Measurements from ENCODE around the gene RTP3. TPM values are rescaled to one million over a fixed set of nuclear protein-coding genes. Genes with fewer than 3 reads are reported as not detected.

The RTP3 gene
- total RNA-seq, 1 donor from 2014 or later: not detected

- H3K4me1 Mint-ChIP-seq (ENCODE audit: unreplicated experiment): no peaks in the 10 kb centered on the region
- TF ChIP-seq CTCF (IDR thresholded peaks at IDR 0.05): no peak
- H3K27me3 Mint-ChIP-seq (ENCODE audit: unreplicated experiment): peaks cover 40% of the 10 kb centered on the region
- DNase-seq (ENCODE audit: extremely low spot score, unreplicated experiment): peak; percentile 81
- no peak overlapping the region for H3K4me3 Mint-ChIP-seq (ENCODE audit: unreplicated experiment)
- H3K36me3 Mint-ChIP-seq (ENCODE audit: unreplicated experiment): no peaks in the 10 kb centered on the region
- H3K9me3 Mint-ChIP-seq (ENCODE audit: unreplicated experiment): peaks cover 9% of the 10 kb centered on the region
- H3K27ac Mint-ChIP-seq (ENCODE audit: unreplicated experiment): no peak overlapping the region
These were observed 28.0 kb upstream of the RTP3 start for GRCh38 chr3:46469680-46470357.

GRCh38 chr3:46470831-46471230 lies 26.9 kb upstream of the RTP3 start:
- no peaks in the 10 kb centered on the region for H3K4me1 Mint-ChIP-seq (ENCODE audit: unreplicated experiment)
- no peak overlapping the region for H3K27ac Mint-ChIP-seq (ENCODE audit: unreplicated experiment)
- H3K27me3 Mint-ChIP-seq (ENCODE audit: unreplicated experiment): peaks cover 46% of the 10 kb centered on the region
- no peak overlapping the region for H3K4me3 Mint-ChIP-seq (ENCODE audit: unreplicated experiment)
- H3K36me3 Mint-ChIP-seq (ENCODE audit: unreplicated experiment): peaks cover 3% of the 10 kb centered on the region
- H3K9me3 Mint-ChIP-seq (ENCODE audit: unreplicated experiment): peaks cover 17% of the 10 kb centered on the region
- TF ChIP-seq CTCF (IDR thresholded peaks at IDR 0.05): no peak
- peak; percentile 60 for DNase-seq (ENCODE audit: extremely low spot score, unreplicated experiment)

DNA sequence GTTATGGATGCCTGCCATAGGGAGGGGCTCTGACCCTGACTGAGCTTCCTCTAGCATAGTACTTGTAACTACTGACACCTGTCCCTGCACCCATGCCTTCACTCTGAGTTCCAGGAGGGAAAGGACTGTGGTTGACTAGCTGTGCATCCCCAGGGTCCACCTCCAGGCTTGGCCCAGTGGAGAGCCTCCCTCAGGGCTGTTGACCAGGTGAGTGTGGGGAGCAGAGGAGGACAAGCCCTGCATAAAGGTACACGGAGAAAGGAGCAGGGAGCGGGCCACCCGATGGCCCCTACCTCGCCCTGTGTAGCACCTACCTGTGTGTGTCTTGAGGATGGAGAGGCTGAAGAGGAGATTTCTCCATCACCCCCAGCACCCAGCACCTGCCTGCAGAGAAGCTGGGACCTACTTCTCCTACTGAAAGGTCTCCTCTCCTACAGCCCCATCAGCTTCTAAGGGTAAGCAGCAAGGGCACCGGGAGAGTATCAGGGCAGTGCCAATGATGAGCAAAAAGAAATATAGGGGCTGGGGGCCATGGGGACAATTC lies 26.3 kb upstream of the RTP3 start:
- no peak overlapping the region for H3K4me3 Mint-ChIP-seq (ENCODE audit: unreplicated experiment)
- DNase-seq (ENCODE audit: extremely low spot score, unreplicated experiment): peak; percentile 60
- H3K4me1 Mint-ChIP-seq (ENCODE audit: unreplicated experiment): no peaks in the 10 kb centered on the region
- TF ChIP-seq CTCF (IDR thresholded peaks at IDR 0.05): no peak
- no peak overlapping the region for H3K27ac Mint-ChIP-seq (ENCODE audit: unreplicated experiment)
- H3K9me3 Mint-ChIP-seq (ENCODE audit: unreplicated experiment): peaks cover 17% of the 10 kb centered on the region
- H3K27me3 Mint-ChIP-seq (ENCODE audit: unreplicated experiment): peaks cover 53% of the 10 kb centered on the region
- H3K36me3 Mint-ChIP-seq (ENCODE audit: unreplicated experiment): peaks cover 3% of the 10 kb centered on the region

DNA sequence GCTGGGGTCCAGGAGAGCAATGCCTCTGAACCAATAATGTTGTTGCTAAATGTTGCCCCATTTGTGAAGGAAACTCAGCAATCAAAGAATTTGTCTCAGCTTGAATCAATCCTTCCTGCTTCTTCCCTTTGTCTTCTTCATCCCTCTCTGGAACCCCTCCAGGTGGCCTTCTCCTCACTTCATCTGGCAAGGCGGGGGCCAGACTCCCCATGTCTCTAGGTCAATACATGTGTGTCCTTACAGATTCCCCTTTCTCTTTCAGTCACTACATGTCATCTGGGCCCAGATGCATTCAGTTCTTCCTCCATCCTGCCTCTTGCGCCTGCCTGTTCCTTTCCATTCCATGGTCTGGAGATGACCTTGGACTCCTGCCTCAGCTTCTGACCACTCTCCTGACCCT lies 25.0 kb upstream of the RTP3 start:
- H3K36me3 Mint-ChIP-seq (ENCODE audit: unreplicated experiment): peaks cover 3% of the 10 kb centered on the region
- H3K4me1 Mint-ChIP-seq (ENCODE audit: unreplicated experiment): no peaks in the 10 kb centered on the region
- no peak overlapping the region for H3K4me3 Mint-ChIP-seq (ENCODE audit: unreplicated experiment)
- no peak for TF ChIP-seq CTCF (IDR thresholded peaks at IDR 0.05)
- DNase-seq (ENCODE audit: extremely low spot score, unreplicated experiment): peak; percentile 30
- H3K27ac Mint-ChIP-seq (ENCODE audit: unreplicated experiment): no peak overlapping the region
- peaks cover 17% of the 10 kb centered on the region for H3K9me3 Mint-ChIP-seq (ENCODE audit: unreplicated experiment)
- peaks cover 60% of the 10 kb centered on the region for H3K27me3 Mint-ChIP-seq (ENCODE audit: unreplicated experiment)

DNA sequence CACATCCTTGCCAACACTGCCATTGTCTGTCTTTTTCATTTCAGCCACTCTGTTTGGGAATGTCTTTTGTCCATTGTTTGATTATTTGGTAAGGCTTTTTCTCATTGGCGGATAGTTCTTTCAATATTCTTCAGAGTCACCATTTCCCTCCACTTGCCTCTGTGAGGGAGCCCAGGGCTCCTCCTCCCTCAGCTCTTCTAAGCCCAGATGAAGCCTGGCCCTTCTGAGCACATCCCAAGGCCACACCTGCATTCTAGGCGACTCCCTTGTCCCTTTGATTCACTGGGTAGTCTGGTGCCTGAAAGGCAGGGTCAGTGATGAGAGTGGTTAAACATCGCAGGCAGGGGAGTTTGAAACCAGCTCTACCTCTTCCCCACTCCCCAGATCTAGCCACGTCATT lies 20.6 kb upstream of the RTP3 start:
- Mint-ChIP-seq H3K27me3 (ENCODE audit: unreplicated experiment) (peaks cover 76% of the 10 kb centered on the region), H3K36me3 (ENCODE audit: unreplicated experiment) (peaks cover 3% of the 10 kb centered on the region), H3K4me1 (ENCODE audit: unreplicated experiment) (no peaks in the 10 kb centered on the region), H3K27ac (ENCODE audit: unreplicated experiment) (no peak overlapping the region), H3K9me3 (ENCODE audit: unreplicated experiment) (peaks cover 17% of the 10 kb centered on the region), H3K4me3 (ENCODE audit: unreplicated experiment) (no peak overlapping the region)
- no peak for TF ChIP-seq CTCF (IDR thresholded peaks at IDR 0.05)
- DNase-seq (ENCODE audit: extremely low spot score, unreplicated experiment): peak; percentile 19

Data from osteocyte (in vitro differentiated cells).